ENCODE results near the gene ASPRV1. TPM values are rescaled to one million over a fixed set of nuclear protein-coding genes. Genes with fewer than 3 reads are reported as not detected.

Gene ASPRV1
- total RNA-seq, 1 experiment from 2014 or later = 0.66 TPM

- no TSS peak for BruUV-seq (replicated peaks)
- intact Hi-C loops (cut with micrococcal nuclease; ENCODE audit: unreplicated experiment) = no loop called here
Measured at GRCh38 chr2:69960821-69961220, 610 bp downstream of the ASPRV1 start.

GRCh38 chr2:69959425-69959824 is 2.0 kb downstream of the ASPRV1 start:
- H3K27me3 ChIP-seq (replicated peaks; ENCODE audit: control insufficient read depth, insufficient read depth, low read length) = no peaks in the 10 kb centered on the region
- no peaks in the 10 kb centered on the region for H3K9me3 Mint-ChIP-seq (ENCODE audit: unreplicated experiment)
- no TSS peak for BruUV-seq (replicated peaks)
- H3K36me3 ChIP-seq (ENCODE audit: control insufficient read depth, insufficient read depth, low read length) = no peaks in the 10 kb centered on the region
- no peak overlapping the region for H3K4me3 Mint-ChIP-seq (ENCODE audit: unreplicated experiment)
- POLR2A ChIA-PET = no interaction called here
- CTCF ChIA-PET = no interaction called here
- peaks cover 3% of the 10 kb centered on the region for H3K27me3 Mint-ChIP-seq (ENCODE audit: insufficient read depth, unreplicated experiment)
- intact Hi-C loops (cut with micrococcal nuclease; ENCODE audit: unreplicated experiment) = no loop called here
- no peaks in the 10 kb centered on the region for H3K4me1 Mint-ChIP-seq (ENCODE audit: low read depth, unreplicated experiment)
- no peaks in the 10 kb centered on the region for H3K36me3 Mint-ChIP-seq (ENCODE audit: insufficient read depth, unreplicated experiment)
- DNase-seq = no peak
- H3K4me3 ChIP-seq (ENCODE audit: low read depth, low read length) = no peak overlapping the region
- H3K9me3 ChIP-seq = no peaks in the 10 kb centered on the region
- TF ChIP-seq CTCF (IDR thresholded peaks at IDR 0.05; ENCODE audit: insufficient read depth in 1 of 2, low read depth in 1 of 2, low read length in 1 of 2, severe bottlenecking in 1 of 2, unreplicated experiment in 1 of 2) = no peak
- peaks cover 4% of the 10 kb centered on the region; the same call in 1 of the 2 replicates for H3K4me1 ChIP-seq
- no peak overlapping the region for H3K27ac Mint-ChIP-seq (ENCODE audit: unreplicated experiment)

More at GRCh38 chr2:69960821-69961220, 610 bp downstream of the ASPRV1 start:
- no peak overlapping the region for H3K27ac Mint-ChIP-seq (ENCODE audit: unreplicated experiment)
- H3K9me3 ChIP-seq = no peaks in the 10 kb centered on the region
- no peak for TF ChIP-seq CTCF (IDR thresholded peaks at IDR 0.05; ENCODE audit: insufficient read depth in 1 of 2, low read depth in 1 of 2, low read length in 1 of 2, severe bottlenecking in 1 of 2, unreplicated experiment in 1 of 2)
- peaks cover 9% of the 10 kb centered on the region; the same call in 1 of the 2 replicates for H3K4me1 ChIP-seq
- no peak overlapping the region for H3K4me3 ChIP-seq (ENCODE audit: low read depth, low read length)
- ChIA-PET CTCF (no interaction called here), POLR2A (no interaction called here)
- H3K36me3 ChIP-seq (ENCODE audit: control insufficient read depth, insufficient read depth, low read length) = no peaks in the 10 kb centered on the region
- H3K27me3 Mint-ChIP-seq (ENCODE audit: insufficient read depth, unreplicated experiment) = peaks cover 3% of the 10 kb centered on the region
- no peaks in the 10 kb centered on the region for H3K9me3 Mint-ChIP-seq (ENCODE audit: unreplicated experiment)
- H3K4me3 Mint-ChIP-seq (ENCODE audit: unreplicated experiment) = no peak overlapping the region
- H3K4me1 Mint-ChIP-seq (ENCODE audit: low read depth, unreplicated experiment) = no peaks in the 10 kb centered on the region
- H3K36me3 Mint-ChIP-seq (ENCODE audit: insufficient read depth, unreplicated experiment) = no peaks in the 10 kb centered on the region
- no peak for DNase-seq
- H3K27me3 ChIP-seq (replicated peaks; ENCODE audit: control insufficient read depth, insufficient read depth, low read length) = no peaks in the 10 kb centered on the region

GRCh38 chr2:69958480-69958879 is 3.0 kb downstream of the ASPRV1 start:
- no peak for TF ChIP-seq CTCF (IDR thresholded peaks at IDR 0.05; ENCODE audit: insufficient read depth in 1 of 2, low read depth in 1 of 2, low read length in 1 of 2, severe bottlenecking in 1 of 2, unreplicated experiment in 1 of 2)
- Mint-ChIP-seq H3K9me3 (ENCODE audit: unreplicated experiment) (no peaks in the 10 kb centered on the region), H3K4me3 (ENCODE audit: unreplicated experiment) (no peak overlapping the region), H3K27me3 (ENCODE audit: insufficient read depth, unreplicated experiment) (peaks cover 3% of the 10 kb centered on the region), H3K4me1 (ENCODE audit: low read depth, unreplicated experiment) (no peaks in the 10 kb centered on the region), H3K27ac (ENCODE audit: unreplicated experiment) (no peak overlapping the region), H3K36me3 (ENCODE audit: insufficient read depth, unreplicated experiment) (no peaks in the 10 kb centered on the region)
- no peaks in the 10 kb centered on the region for H3K4me1 ChIP-seq
- ChIA-PET POLR2A (no interaction called here), CTCF (no interaction called here)
- H3K27me3 ChIP-seq (replicated peaks; ENCODE audit: control insufficient read depth, insufficient read depth, low read length) = no peaks in the 10 kb centered on the region
- H3K36me3 ChIP-seq (ENCODE audit: control insufficient read depth, insufficient read depth, low read length) = no peaks in the 10 kb centered on the region
- intact Hi-C loops (cut with micrococcal nuclease; ENCODE audit: unreplicated experiment) = no loop called here
- no peaks in the 10 kb centered on the region for H3K9me3 ChIP-seq
- BruUV-seq (replicated peaks) = no TSS peak
- no peak for DNase-seq
- no peak overlapping the region for H3K4me3 ChIP-seq (ENCODE audit: low read depth, low read length)
